Naive thymus-derived CD8-positive, alpha-beta T cell (primary cell): ENCODE results near the gene PHTF2. TPM values are rescaled to one million over a fixed set of nuclear protein-coding genes. Genes with fewer than 3 reads are reported as not detected.
"Not testable (repeated sequence)": the region's sequence is repeated elsewhere in the genome, so short reads cannot be mapped to it uniquely, and the experiment has no call there.

Experiments
- ATAC-seq, 2 donors: fragments of 150-1000 bp; cut with Tn5 transposase in 1 of 2; sonication (Bioruptor Pico), chemical (Tn5 transposase) in 1 of 2; 1 replicate in 1 of 2; 2 replicates in 1 of 2; pipeline ENCODE4 v1.10.0; 2021; ENCODE audit warnings: mild to moderate bottlenecking in 2 of 2, moderate library complexity in 2 of 2
- POLR2A ChIA-PET: fragments of 350-600 bp; sonication (Branson Sonifier 250); formaldehyde crosslinking; loops from one replicate; lab custom pipeline; 2021; ENCODE audit warnings: antibody characterized with exemption; lab: Charles Lee
- DNase-seq, 10 donors: peaks; one replicate each; pipeline versions ENCODE4 v3.0.0 to v3.0.0-alpha.2; 2020 to 2022
- H3K27ac Mint-ChIP-seq, 10 donors: one replicate each; pipeline ENCODE4 v1.8.0; 2020 to 2022; ENCODE audit warnings: mild to moderate bottlenecking in 10 of 10, mixed read lengths in 10 of 10, moderate library complexity in 4 of 10, inconsistent platforms in 1 of 10
- H3K27me3 Mint-ChIP-seq, 5 donors: one replicate each; pipeline ENCODE4 v1.8.0; 2021 to 2022; ENCODE audit warnings: mixed read lengths in 5 of 5
- H3K36me3 Mint-ChIP-seq, 3 donors: one replicate each; pipeline ENCODE4 v1.8.0; 2020 to 2022; ENCODE audit warnings: mixed read lengths in 3 of 3, mild to moderate bottlenecking in 2 of 3, inconsistent platforms in 1 of 3
- H3K4me1 Mint-ChIP-seq, 4 donors: one replicate each; pipeline ENCODE4 v1.8.0; 2021 to 2022; ENCODE audit warnings: mixed read lengths in 4 of 4
- H3K4me3 Mint-ChIP-seq, 10 donors: one replicate each; pipeline ENCODE4 v1.8.0; 2020 to 2022; ENCODE audit warnings: mild to moderate bottlenecking in 10 of 10, mixed read lengths in 10 of 10, moderate library complexity in 6 of 10, inconsistent platforms in 1 of 10
- H3K9me3 Mint-ChIP-seq, 9 donors: one replicate each; pipeline ENCODE4 v1.8.0; 2020 to 2022; ENCODE audit warnings: mixed read lengths in 9 of 9, mild to moderate bottlenecking in 3 of 9, inconsistent platforms in 1 of 9, moderate library complexity in 1 of 9
- polyA plus RNA-seq, 3 donors: library from polyadenylated mRNA; unstranded; fragments of 300-500 nt; fragmentation: Illumina TruSeq; gene quantifications; one replicate each; pipeline ENCODE4 v1.2.3, GENCODE V29; 2021
- total RNA-seq, 8 experiments: library from RNA in 2 of 8; stranded (reverse) in 2 of 8; gene quantifications; one replicate each; pipeline ENCODE4 v1.2.3 and lab custom pipeline; 2021 to 2026

The PHTF2 gene
- total and polyA plus RNA-seq, 5 experiments from 2014 or later = 4.5 to 14.8 (median 4.9) TPM

GRCh38 chr7:77820967-77821366, 22.4 kb downstream of the PHTF2 start:
- peaks cover 12 to 51% (median 24%) of the 10 kb centered on the region in 4 donors for H3K4me1 Mint-ChIP-seq
- DNase-seq = no peak
- peaks cover 60 to 73% (median 64%) of the 10 kb centered on the region in 3 donors for H3K36me3 Mint-ChIP-seq
- H3K27ac Mint-ChIP-seq = peak overlapping the region in 1 of 10 donors; percentile 61
- no peak overlapping the region for H3K4me3 Mint-ChIP-seq
- no peak for ATAC-seq
- POLR2A ChIA-PET = no interaction called here
- H3K9me3 Mint-ChIP-seq = peaks cover 14 to 78% (median 58%) of the 10 kb centered on the region in 9 donors
- H3K27me3 Mint-ChIP-seq = no peaks in the 10 kb centered on the region

DNA sequence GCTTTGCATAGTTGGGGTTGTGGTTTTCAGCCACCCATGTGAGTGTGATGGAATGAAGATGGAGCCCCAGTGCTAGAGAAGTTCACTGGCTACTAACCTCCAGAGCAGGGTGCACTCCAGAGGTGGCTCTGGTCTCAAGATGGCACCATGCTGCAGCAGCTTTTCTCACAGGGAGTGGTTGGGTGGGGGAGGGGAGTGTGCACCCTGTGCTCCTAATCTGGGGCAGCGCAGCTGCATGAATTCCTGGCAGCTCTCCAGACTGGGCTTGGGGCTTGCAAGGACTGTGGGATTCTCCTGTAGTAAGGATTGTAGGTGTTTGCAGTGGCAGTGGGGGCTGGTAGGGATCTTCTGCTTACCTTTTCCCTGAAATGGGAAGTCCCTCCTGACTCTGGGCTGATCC, 23.7 kb downstream of the PHTF2 start:
- ATAC-seq (no peak), DNase-seq (no peak)
- Mint-ChIP-seq H3K9me3 (peaks cover 14 to 71% (median 53%) of the 10 kb centered on the region in 9 donors), H3K36me3 (peaks cover 50 to 68% (median 55%) of the 10 kb centered on the region in 3 donors), H3K4me1 (peaks cover 16 to 53% (median 24%) of the 10 kb centered on the region in 4 donors), H3K4me3 (no peak overlapping the region), H3K27ac (no peak overlapping the region), H3K27me3 (no peaks in the 10 kb centered on the region)
- POLR2A ChIA-PET = no interaction called here

DNA sequence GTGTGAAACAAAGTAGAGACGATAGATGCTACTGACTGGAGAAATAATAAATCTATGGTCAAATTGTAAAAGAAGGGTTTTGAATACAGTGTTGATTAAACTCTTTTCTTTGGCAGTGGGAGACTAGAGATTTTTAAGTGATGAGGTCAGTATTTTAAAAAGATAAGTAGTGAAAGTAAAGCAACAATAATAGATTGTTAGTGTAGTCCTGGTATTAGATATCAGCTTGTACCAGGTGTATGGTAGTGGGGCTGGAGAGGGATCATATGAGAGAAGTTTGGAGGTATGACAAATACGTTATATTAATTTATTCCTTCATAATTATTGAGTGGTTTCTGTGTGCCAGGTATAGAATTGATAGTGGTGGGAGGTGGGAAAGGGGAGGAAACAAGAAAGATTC, 25.2 kb downstream of the PHTF2 start:
- H3K36me3 Mint-ChIP-seq = peaks cover 36 to 53% (median 44%) of the 10 kb centered on the region in 3 donors
- peak overlapping the region in 3 of 10 donors; percentile 25 to 73 (median 54) for H3K4me3 Mint-ChIP-seq
- POLR2A ChIA-PET = no interaction called here
- H3K27me3 Mint-ChIP-seq = no peaks in the 10 kb centered on the region
- no peak for DNase-seq
- H3K27ac Mint-ChIP-seq = peak overlapping the region in 2 of 10 donors; percentile 19 to 86
- ATAC-seq = no peak
- H3K9me3 Mint-ChIP-seq = peaks cover 14 to 61% (median 50%) of the 10 kb centered on the region in 9 donors
- H3K4me1 Mint-ChIP-seq = peaks cover 20 to 57% (median 26%) of the 10 kb centered on the region in 4 donors

DNA sequence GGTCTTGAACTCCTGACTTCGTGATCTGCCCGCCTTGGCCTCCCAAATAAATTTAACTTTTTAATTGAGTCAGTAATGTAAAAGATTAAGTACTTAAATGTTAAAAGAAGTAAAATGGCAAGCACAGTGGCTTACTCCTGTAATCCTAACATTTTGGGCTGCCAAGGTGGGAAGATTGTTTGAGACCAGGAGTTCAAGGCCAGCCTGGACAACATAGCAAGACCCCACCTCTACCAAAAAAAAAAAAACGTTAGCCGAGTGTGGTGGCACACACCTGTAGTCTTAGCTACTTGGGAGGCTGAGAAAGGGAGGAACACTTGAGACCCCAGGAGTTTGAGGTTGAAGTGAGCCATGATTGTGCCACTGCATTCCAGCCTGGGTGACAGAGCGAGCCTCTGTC, 26.1 kb downstream of the PHTF2 start:
- peaks cover 27 to 48% (median 38%) of the 10 kb centered on the region in 3 donors for H3K36me3 Mint-ChIP-seq
- no peak overlapping the region for H3K4me3 Mint-ChIP-seq
- peaks cover 8 to 52% (median 44%) of the 10 kb centered on the region in 9 donors for H3K9me3 Mint-ChIP-seq
- no peak for DNase-seq
- peaks cover 20 to 57% (median 26%) of the 10 kb centered on the region in 4 donors for H3K4me1 Mint-ChIP-seq
- H3K27me3 Mint-ChIP-seq = no peaks in the 10 kb centered on the region
- no peak for ATAC-seq
- no peak overlapping the region for H3K27ac Mint-ChIP-seq
- POLR2A ChIA-PET = no interaction called here

- H3K4me3 Mint-ChIP-seq = no peak overlapping the region
- no peak for DNase-seq
- peaks cover 22 to 43% (median 34%) of the 10 kb centered on the region in 3 donors for H3K36me3 Mint-ChIP-seq
- H3K27ac Mint-ChIP-seq = no peak overlapping the region
- H3K4me1 Mint-ChIP-seq = peaks cover 20 to 60% (median 26%) of the 10 kb centered on the region in 4 donors
- H3K9me3 Mint-ChIP-seq = peaks cover 6 to 47% (median 39%) of the 10 kb centered on the region in 9 donors
- POLR2A ChIA-PET = no interaction called here
- no peak for ATAC-seq
- H3K27me3 Mint-ChIP-seq = no peaks in the 10 kb centered on the region
These were observed 26.6 kb downstream of the PHTF2 start for GRCh38 chr7:77825131-77825530.

DNA sequence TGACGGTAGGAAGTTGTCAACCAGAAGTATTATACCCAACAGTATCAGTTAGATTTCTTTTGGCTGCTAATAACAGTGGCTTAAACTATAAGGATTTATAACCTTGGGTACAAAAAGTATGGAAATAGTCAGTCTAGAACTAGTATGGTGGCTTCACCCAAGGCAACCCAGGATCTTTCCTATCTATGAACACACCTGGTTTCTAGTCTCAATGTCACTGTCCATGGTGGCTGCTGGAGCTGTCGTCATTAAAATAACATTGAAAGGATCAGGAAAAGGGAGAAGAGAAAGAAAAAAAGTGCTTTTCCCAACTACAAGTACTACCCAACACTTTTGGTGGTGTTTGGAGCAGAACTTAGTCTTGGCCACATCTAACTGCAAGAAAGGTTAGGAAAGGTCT, 27.7 kb downstream of the PHTF2 start:
- POLR2A ChIA-PET = no interaction called here
- DNase-seq (no peak), ATAC-seq (no peak)
- Mint-ChIP-seq H3K27me3 (no peaks in the 10 kb centered on the region), H3K27ac (peak overlapping the region in 2 of 10 donors; percentile 37 to 66), H3K4me3 (no peak overlapping the region), H3K9me3 (peaks cover 0 to 36% (median 27%) of the 10 kb centered on the region in 9 donors), H3K36me3 (peaks cover 13 to 35% (median 22%) of the 10 kb centered on the region in 3 donors), H3K4me1 (peaks cover 22 to 63% (median 34%) of the 10 kb centered on the region in 4 donors)

GRCh38 chr7:77827999-77828398, 29.4 kb downstream of the PHTF2 start:
- Mint-ChIP-seq H3K36me3 (peaks cover 6 to 27% (median 18%) of the 10 kb centered on the region in 3 donors), H3K4me1 (peaks cover 20 to 71% (median 33%) of the 10 kb centered on the region in 4 donors), H3K27me3 (no peaks in the 10 kb centered on the region), H3K9me3 (peaks cover 0 to 22% (median 17%) of the 10 kb centered on the region in 9 donors), H3K4me3 (no peak overlapping the region), H3K27ac (peak overlapping the region in 1 of 10 donors; percentile 14)
- POLR2A ChIA-PET = no interaction called here
- DNase-seq = no peak
- no peak for ATAC-seq

DNA sequence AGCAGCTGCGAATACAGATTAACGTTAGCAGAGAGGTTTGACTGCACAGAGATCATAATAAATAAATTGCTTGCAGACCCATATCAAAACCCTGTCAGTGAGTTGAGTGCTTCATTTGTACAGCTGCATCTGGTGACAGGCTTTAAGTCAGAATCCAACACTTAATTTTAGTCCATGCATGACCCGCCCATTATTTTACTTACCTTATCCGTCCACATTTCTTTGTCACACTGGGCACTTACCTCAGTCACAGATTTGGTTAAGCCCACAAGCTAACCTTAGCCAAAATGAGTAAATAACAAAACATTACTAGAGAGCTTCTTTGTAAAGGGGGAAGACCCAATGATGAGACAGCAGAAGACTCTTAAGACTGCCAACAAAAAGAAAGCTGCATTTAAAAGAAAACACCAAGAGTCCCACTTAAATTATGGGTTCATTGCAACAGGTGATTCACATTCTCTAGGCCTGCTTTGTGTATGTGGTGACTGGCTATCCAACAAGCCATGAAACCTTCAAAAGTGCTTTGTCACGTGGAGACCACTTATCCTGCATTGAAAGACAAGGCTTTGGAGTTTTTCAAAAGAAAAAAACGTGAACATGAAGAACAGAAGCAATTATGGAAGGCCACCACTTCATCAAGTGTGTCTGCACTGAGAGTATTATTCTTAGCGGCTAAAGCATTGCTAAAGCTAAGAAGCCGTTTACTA, 32.2 kb downstream of the PHTF2 start:
- H3K27me3 Mint-ChIP-seq = no peaks in the 10 kb centered on the region
- POLR2A ChIA-PET = no interaction called here
- H3K4me3 Mint-ChIP-seq = no peak overlapping the region

DNA sequence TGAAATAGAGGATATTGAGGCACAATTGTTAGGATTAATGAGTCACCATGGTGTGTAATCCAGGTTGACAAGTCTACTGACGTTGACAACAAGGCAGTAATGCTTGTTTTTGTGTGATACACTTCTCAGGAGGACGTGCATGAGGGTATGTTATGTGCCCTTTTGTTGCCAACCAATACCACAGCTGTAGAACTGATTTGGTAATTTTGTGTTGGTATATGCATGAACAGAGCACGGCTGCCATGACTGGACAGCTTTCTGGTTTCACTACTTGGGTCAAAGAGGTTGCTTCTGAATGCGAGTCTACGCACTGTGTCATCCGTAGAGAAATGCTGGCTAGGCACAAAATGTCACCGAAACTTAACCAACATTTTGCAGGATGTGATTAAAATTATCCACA, 32.9 kb downstream of the PHTF2 start:
- ATAC-seq = no peak
- Mint-ChIP-seq H3K4me1 (peaks cover 17 to 73% (median 40%) of the 10 kb centered on the region in 4 donors), H3K36me3 (peaks cover 0 to 10% (median 3%) of the 10 kb centered on the region in 3 donors), H3K27me3 (no peaks in the 10 kb centered on the region), H3K27ac (peak overlapping the region in 1 of 10 donors; percentile 42), H3K4me3 (peak overlapping the region in 1 of 10 donors; percentile 10), H3K9me3 (peaks cover 0 to 4% (median under 1%) of the 10 kb centered on the region in 9 donors)
- no peak for DNase-seq
- POLR2A ChIA-PET = no interaction called here

More for the DNA sequence above, 32.2 kb downstream of the PHTF2 start:
- H3K36me3 Mint-ChIP-seq = peaks cover 1 to 11% (median 4%) of the 10 kb centered on the region in 3 donors
- peak overlapping the region in 1 of 10 donors; percentile 42 for H3K27ac Mint-ChIP-seq
- ATAC-seq (no peak), DNase-seq (no peak)
- peaks cover 0 to 8% (median 2%) of the 10 kb centered on the region in 9 donors for H3K9me3 Mint-ChIP-seq
- H3K4me1 Mint-ChIP-seq = peaks cover 19 to 72% (median 43%) of the 10 kb centered on the region in 4 donors

- ATAC-seq = no peak
- POLR2A ChIA-PET = interaction anchor here (0.7 kb wide), 1 partner anchor 35 kb away, joined by 3 read pairs; no protein-coding TSS in a partner anchor
- Mint-ChIP-seq H3K9me3 (peaks cover 0 to 3% (median 0%) of the 10 kb centered on the region in 9 donors), H3K4me3 (no peak overlapping the region), H3K27me3 (no peaks in the 10 kb centered on the region), H3K4me1 (peaks cover 14 to 69% (median 35%) of the 10 kb centered on the region in 4 donors), H3K36me3 (peaks cover 0 to 12% (median 3%) of the 10 kb centered on the region in 3 donors), H3K27ac (peak overlapping the region in 1 of 10 donors; percentile 42)
- DNase-seq = no peak
These were observed 33.4 kb downstream of the PHTF2 start for GRCh38 chr7:77831953-77832352.

DNA sequence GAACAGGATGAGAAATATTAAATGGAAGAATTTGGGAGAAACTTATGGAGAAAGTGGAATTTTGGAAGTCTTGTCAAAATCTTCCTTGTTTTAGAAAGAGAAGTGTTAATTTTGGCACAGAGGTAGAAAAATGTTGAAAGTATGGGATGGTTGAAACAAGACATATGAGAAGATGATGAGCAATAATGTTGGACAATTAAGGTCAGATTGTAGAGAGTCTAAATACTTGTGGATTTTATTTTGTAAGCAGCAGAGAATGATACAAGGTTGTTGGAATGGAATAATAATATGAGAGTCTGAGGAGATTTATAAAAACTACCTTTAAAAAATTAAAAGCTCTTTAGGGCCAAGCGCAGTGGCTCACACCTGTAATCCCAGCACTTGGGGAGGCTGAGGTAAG, 34.6 kb downstream of the PHTF2 start:
- POLR2A ChIA-PET = no interaction called here
- H3K4me1 Mint-ChIP-seq = peaks cover 13 to 71% (median 33%) of the 10 kb centered on the region in 4 donors
- peaks cover 0 to 12% (median 3%) of the 10 kb centered on the region in 3 donors for H3K36me3 Mint-ChIP-seq
- DNase-seq = no peak
- peak overlapping the region in 2 of 10 donors; percentile 2 to 33 for H3K4me3 Mint-ChIP-seq
- peak overlapping the region in 2 of 10 donors; percentile 2 to 14 for H3K27ac Mint-ChIP-seq
- ATAC-seq = no peak
- H3K27me3 Mint-ChIP-seq = no peaks in the 10 kb centered on the region
- peaks cover 0 to 3% (median 0%) of the 10 kb centered on the region in 9 donors for H3K9me3 Mint-ChIP-seq

DNA sequence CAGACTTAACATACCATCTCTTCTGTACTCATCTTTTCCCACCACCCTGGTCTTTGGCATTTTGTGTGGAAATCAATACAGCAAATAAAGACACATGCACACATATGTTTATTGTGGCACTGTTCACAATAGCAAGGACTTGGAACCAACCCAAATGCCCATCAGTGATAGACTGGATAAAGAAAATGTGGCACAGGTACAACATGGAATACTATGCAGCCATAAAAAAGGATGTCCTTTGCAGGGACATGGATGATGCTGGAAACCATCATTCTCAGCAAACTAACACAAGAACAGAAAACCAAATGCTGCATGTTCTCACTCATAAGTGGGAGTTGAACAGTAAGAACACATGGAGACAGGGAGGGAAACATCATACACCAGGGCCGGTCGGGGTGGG, 37.9 kb downstream of the PHTF2 start:
- peaks cover 9 to 61% (median 26%) of the 10 kb centered on the region in 4 donors for H3K4me1 Mint-ChIP-seq
- not testable (repeated sequence) for H3K4me3 Mint-ChIP-seq, H3K27me3 Mint-ChIP-seq, H3K9me3 Mint-ChIP-seq, ATAC-seq, DNase-seq, H3K36me3 Mint-ChIP-seq
- H3K27ac Mint-ChIP-seq = peak overlapping the region in 1 of 10 donors; percentile 21
- POLR2A ChIA-PET = interaction anchor here (0.6 kb wide), 1 partner anchor 53 kb away, joined by 8 read pairs; no protein-coding TSS in a partner anchor

DNA sequence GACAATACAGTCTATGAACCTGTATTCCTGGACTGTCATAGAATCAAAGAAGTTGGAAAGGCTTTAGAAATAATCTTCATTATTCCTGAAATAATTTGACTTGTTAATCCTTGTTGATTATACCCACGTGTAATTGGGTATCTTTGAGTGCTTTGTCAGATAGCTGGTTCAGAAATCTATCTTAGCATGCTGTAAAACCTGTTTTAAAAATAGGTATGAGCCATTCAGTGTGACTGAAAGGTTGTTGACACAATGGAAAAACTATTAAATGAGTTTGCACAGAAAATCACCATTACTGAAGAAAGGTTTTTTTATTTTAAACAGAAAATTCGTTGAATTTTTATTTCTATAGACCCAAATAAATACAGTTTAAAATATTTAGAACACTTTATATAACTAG, 38.7 kb downstream of the PHTF2 start:
- no peak for ATAC-seq
- peaks cover 0 to 3% (median 0%) of the 10 kb centered on the region in 9 donors for H3K9me3 Mint-ChIP-seq
- no peak overlapping the region for H3K27ac Mint-ChIP-seq
- peaks cover 9 to 53% (median 23%) of the 10 kb centered on the region in 4 donors for H3K4me1 Mint-ChIP-seq
- peaks cover 0 to 7% (median 0%) of the 10 kb centered on the region in 3 donors for H3K36me3 Mint-ChIP-seq
- H3K4me3 Mint-ChIP-seq = no peak overlapping the region
- no peaks in the 10 kb centered on the region for H3K27me3 Mint-ChIP-seq
- DNase-seq = no peak
- POLR2A ChIA-PET = no interaction called here
